Calu3 (cell line): Measurements from ENCODE around the gene MICOS13. TPM values are rescaled to one million over a fixed set of nuclear protein-coding genes. Genes with fewer than 3 reads are reported as not detected.
A peak's percentile ranks its signal among the peaks of the same experiment; 100 is the strongest.
"Not testable (repeated sequence)": the region's sequence is repeated elsewhere in the genome, so short reads cannot be mapped to it uniquely, and the experiment has no call there.

Source experiments
- BruUV-seq: library from RNA; stranded (reverse); fragments of 400-500 nt; replicated peaks from 2 replicates; lab custom pipeline; 2021; lab: Mats Ljungman, UMichigan
- CTCF ChIA-PET: fragments of 300-600 bp; sonication (Branson Sonifier 250); formaldehyde crosslinking; loops from one replicate; lab custom pipeline; 2022; ENCODE audit warnings: antibody characterized with exemption; lab: Charles Lee
- DNase-seq: peaks from one replicate; pipeline ENCODE4 v3.0.0; 2022
- H3K27ac Mint-ChIP-seq: one replicate; pipeline ENCODE4 v1.8.0; 2022; ENCODE audit warnings: mixed read lengths; ENCODE audit not compliant: unreplicated experiment
- H3K27me3 Mint-ChIP-seq: one replicate; pipeline ENCODE4 v1.8.0; 2022; ENCODE audit warnings: mixed read lengths; ENCODE audit not compliant: unreplicated experiment
- H3K36me3 Mint-ChIP-seq: one replicate; pipeline ENCODE4 v1.8.0; 2022; ENCODE audit warnings: mild to moderate bottlenecking, moderate library complexity, mixed read lengths; ENCODE audit not compliant: insufficient read depth, unreplicated experiment
- H3K4me1 Mint-ChIP-seq: one replicate; pipeline ENCODE4 v1.8.0; 2022; ENCODE audit warnings: mild to moderate bottlenecking, low read depth, mixed read lengths; ENCODE audit not compliant: unreplicated experiment
- H3K4me3 Mint-ChIP-seq: one replicate; pipeline ENCODE4 v1.8.0; 2022; ENCODE audit warnings: mild to moderate bottlenecking, low read depth, moderate library complexity, mixed read lengths; ENCODE audit not compliant: unreplicated experiment
- H3K9me3 Mint-ChIP-seq: one replicate; pipeline ENCODE4 v1.8.0; 2022; ENCODE audit warnings: low read depth, mixed read lengths; ENCODE audit not compliant: unreplicated experiment
- CTCF ChIP-seq: fragments of 200-600 bp; IDR thresholded peaks from one replicate; pipeline ENCODE4 v1.8.0; 2022; ENCODE audit warnings: antibody characterized with exemption; ENCODE audit not compliant: unreplicated experiment
- intact Hi-C: fragments of 100-400 bp; cut with micrococcal nuclease; formaldehyde crosslinking; loops from one replicate; pipeline ENCODE4 v1.10.0; 2022; ENCODE audit not compliant: unreplicated experiment
- total RNA-seq: library from RNA; stranded (reverse); gene quantifications from 2 replicates; pipeline ENCODE4 v1.2.3, GENCODE V29; 2022

Gene MICOS13
- total RNA-seq, 1 experiment from 2014 or later, result 37.9 TPM

- Mint-ChIP-seq H3K36me3 (peaks cover 82% of the 10 kb centered on the region), H3K4me3 (peak overlapping the region; percentile 99), H3K9me3 (no peaks in the 10 kb centered on the region), H3K4me1 (no peaks in the 10 kb centered on the region), H3K27ac (peak overlapping the region; percentile 98), H3K27me3 (no peaks in the 10 kb centered on the region)
- CTCF ChIA-PET, result interaction anchor here (0.6 to 1.0 kb wide), 3 partner anchors 29 to 592 kb away, joined by 3 to 4 read pairs (median 3); partner anchors contain the start of genes CATSPERD and LONP1
- no TSS peak for BruUV-seq
- TF ChIP-seq CTCF, result no peak
- intact Hi-C loops, result no loop called here
- peak; percentile 49 for DNase-seq
These were observed 10.9 kb upstream of the MICOS13 start for GRCh38 chr19:5690955-5691821.

- H3K27ac Mint-ChIP-seq, result peak within 1 kb of the TSS; percentile 98
- TSS peak; percentile 80 for BruUV-seq
- no peaks in the 10 kb centered on the region for H3K4me1 Mint-ChIP-seq
- H3K27me3 Mint-ChIP-seq, result no peaks in the 10 kb centered on the region
- H3K4me3 Mint-ChIP-seq, result peak within 1 kb of the TSS; percentile 99
- peaks cover 76% of the 10 kb centered on the region for H3K36me3 Mint-ChIP-seq
- peak; percentile 96 for DNase-seq
- intact Hi-C loops, result no loop called here
- CTCF ChIA-PET, result interaction anchor here (0.6 to 1.6 kb wide), 6 partner anchors 15 to 1024 kb away, joined by 3 to 5 read pairs (median 3); partner anchors contain the start of genes CATSPERD and LONP1
- H3K9me3 Mint-ChIP-seq, result no peaks in the 10 kb centered on the region
- TF ChIP-seq CTCF, result peak; percentile 79
These were observed 10.0 kb upstream of the MICOS13 start, which contains the start of gene RPL36 for GRCh38 chr19:5690125-5690954. Gene RPL36 (plus strand): TSS chr19:5690295. CDS start chr19:5690508, 213 bp downstream.

- CTCF ChIA-PET, H3K9me3 Mint-ChIP-seq, intact Hi-C loops, H3K4me1 Mint-ChIP-seq, H3K27me3 Mint-ChIP-seq, BruUV-seq, DNase-seq, H3K27ac Mint-ChIP-seq, H3K4me3 Mint-ChIP-seq: not testable (repeated sequence)
- H3K36me3 Mint-ChIP-seq, result peaks cover 60% of the 10 kb centered on the region
These were observed 8.1 kb upstream of the MICOS13 start for GRCh38 chr19:5688262-5688881.

GRCh38 chr19:5687360-5688198 lies 7.3 kb upstream of the MICOS13 start:
- H3K27me3 Mint-ChIP-seq, result no peaks in the 10 kb centered on the region
- no peak for DNase-seq
- BruUV-seq, result no TSS peak
- peak overlapping the region; percentile 63 for H3K4me3 Mint-ChIP-seq
- no peaks in the 10 kb centered on the region for H3K9me3 Mint-ChIP-seq
- no peak overlapping the region for H3K27ac Mint-ChIP-seq
- H3K4me1 Mint-ChIP-seq, result no peaks in the 10 kb centered on the region
- CTCF ChIA-PET, result interaction anchor here (0.7 kb wide), 1 partner anchor 259 kb away, joined by 11 read pairs; no protein-coding TSS in a partner anchor
- no peak for TF ChIP-seq CTCF
- intact Hi-C loops, result no loop called here
- H3K36me3 Mint-ChIP-seq, result peaks cover 52% of the 10 kb centered on the region
